ENCODE measurements around the gene RNF225.
"Not testable (repeated sequence)": the region's sequence is repeated elsewhere in the genome, so short reads cannot be mapped to it uniquely, and the experiment has no call there.

The RNF225 gene

DNA sequence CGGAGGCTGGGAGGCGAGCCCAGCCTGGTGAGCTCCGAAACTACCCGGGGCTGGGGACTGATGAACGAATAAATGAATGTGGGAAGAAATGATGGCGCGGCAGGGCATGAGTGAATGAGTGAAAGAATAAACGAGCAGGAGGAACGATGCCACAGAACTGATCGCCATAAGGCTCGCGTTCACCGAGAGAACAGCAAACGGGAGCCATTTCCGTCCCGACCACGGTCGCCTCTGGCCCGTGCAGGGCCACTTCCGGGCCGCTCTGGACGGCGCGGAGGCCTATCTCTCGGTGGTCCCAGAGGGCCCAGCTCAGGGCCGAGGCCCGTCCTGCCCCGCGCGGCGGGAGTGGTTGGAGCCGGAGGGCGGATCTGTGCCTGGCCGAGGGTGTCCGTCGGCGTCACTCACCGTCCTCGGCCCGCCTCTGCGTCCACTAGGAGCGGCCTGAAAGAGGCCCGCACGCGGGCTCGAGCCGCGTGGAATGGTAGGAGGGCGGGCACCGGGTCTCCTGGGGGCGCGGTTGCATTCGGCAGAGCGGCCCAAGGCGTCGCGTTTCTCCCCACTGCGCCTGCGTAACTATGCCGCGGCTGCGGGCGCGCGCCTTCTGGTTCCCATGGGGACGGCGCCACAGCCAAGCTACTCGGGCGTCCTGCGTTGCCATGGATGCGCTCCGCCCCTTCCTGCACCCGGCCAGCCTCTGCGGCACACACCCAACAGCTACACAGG lies 33.0 kb upstream of the RNF225 start, which contains the start of gene ZNF497:
Gene ZNF497 (minus strand): TSS at position 480 of the 723 bp plus-strand sequence. CDS start 5,116 bp downstream, outside the sequence.
- peak; percentile 87 for DNase-seq

DNA sequence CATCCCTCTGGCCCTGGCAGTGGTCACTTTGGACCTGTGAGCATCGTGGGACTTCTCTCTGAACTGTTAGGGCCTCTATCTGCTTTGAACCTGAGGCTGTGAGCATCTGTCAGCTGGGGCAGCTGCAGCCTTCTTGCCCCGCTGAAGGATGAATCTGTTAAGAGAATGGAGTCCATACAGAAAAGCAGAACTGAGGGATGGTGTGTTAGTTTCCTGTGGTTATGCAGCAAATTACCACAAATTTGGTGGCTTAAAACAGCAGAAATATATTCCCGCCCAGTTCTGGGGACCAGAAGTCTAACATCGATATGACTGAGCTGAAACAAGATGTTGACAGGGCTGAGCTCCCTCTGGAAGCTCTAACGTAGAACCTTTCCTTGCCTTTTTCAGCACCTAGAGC lies 31.3 kb upstream of the RNF225 start:
- no peak for DNase-seq

DNA sequence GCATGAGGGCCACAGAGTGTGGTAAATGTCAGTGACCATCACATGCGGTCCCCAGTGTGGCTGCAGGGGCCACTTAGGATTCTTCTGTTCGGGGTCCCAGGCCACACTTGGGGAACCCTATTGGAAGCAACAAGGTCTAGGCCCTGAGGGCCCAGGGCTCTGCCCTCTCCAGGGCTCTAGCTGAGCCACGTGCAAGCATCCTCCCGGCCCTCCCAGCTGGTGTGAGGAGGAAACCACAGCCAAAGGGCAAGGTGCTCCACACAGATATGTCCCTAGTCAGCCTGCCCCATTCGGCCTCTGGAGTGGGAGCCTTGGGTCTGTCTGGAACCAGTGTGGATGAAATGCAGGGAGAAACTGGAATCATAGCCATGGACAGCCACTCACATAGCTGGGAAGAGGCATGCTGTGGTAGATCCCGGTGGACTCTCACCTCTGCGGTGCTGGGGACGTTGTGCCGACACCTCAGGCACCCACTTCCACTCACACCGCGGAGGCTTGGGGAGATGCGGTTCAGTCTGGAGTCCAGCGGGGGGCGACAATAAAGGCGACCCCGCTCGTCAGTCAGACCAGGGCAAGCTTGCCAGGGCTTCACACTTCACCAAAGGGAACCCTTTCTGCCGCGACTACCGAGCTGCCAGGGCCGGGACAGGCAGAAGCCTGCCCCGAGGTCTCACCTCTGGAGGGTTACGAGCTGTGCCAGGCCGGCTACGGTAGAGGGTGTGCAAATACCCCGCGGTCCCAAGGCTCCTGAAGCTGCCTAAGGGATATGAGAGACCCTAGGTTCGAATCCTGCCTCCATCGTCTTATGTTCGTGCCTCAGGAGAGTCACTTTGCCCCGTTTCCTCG lies 28.6 kb upstream of the RNF225 start:
- no peak for DNase-seq

DNA sequence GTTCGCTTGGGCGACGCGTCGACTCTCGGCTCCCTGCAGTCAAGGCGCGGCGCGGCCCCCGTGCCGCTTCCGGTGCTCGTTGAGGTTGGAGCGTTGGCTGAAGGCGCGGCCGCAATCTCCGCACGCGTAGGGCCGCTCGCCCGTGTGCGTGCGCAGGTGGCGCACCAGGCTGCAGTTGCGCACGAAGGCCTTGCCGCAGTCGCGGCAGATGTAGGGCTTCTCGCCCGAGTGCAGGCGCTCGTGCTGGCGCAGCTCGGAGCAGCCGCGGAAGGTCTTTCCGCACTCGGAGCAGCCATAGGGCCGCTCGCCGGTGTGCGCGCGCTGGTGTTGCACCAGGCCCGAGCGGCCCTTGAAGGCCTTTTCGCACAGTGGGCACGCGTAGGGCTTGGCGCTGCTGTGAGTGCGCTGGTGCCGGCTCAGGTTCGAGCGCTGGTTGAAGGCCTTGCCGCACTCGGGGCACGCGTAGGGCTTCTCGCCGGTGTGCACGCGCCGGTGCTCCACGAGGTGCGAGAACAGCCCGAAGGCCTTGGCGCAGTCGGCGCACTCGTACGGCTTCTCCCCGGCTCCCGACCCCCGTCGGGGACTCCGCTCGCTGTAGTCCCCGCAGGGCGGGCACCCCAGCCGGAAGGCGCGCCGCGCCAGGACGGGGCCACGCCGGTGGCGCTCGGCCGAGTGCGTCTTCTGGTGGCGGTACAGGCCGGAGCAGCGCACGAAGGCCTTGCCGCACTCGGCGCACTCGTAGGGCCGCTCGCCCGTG lies 27.6 kb upstream of the RNF225 start:
- DNase-seq, result no peak

DNA sequence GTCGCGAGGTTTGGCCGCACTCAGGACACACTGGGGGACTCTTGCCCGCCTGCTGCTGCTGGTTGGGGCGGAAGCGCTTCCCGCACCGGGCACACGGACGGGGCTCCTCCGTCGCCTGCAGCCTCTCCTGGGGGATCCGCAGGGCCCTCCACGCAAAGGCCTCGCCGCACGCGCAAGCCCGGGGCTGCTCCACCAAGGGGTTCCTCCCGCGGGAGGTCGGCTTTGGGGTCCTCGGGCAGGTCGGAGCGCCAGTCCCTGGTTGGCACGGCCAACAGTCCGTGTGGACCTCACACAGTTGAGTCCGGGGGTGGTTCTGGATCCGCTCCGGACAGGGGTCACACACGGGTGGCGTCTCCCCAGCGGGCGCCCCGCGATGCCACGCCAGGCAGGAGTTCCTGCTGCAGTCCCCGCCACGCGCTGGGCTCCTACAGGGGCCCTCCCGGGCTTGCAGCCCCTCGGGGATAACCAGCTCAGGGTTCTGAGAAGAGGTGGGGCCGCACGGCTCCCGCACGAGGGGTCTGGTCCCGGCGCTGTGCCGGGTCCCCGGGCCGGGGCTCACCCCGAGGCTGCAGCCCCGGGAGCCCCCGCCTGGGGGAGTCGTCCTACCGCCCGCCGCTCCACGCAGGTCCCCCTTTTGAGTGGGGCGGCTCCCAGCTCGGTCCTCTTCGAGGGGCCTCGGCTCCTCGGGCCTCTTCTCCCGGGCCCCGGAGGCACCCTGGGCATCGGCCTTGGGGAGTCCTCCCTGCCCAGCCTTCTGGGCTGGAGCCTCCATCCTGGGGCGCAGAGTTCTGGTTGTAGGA lies 26.7 kb upstream of the RNF225 start:
- DNase-seq, result no peak

DNA sequence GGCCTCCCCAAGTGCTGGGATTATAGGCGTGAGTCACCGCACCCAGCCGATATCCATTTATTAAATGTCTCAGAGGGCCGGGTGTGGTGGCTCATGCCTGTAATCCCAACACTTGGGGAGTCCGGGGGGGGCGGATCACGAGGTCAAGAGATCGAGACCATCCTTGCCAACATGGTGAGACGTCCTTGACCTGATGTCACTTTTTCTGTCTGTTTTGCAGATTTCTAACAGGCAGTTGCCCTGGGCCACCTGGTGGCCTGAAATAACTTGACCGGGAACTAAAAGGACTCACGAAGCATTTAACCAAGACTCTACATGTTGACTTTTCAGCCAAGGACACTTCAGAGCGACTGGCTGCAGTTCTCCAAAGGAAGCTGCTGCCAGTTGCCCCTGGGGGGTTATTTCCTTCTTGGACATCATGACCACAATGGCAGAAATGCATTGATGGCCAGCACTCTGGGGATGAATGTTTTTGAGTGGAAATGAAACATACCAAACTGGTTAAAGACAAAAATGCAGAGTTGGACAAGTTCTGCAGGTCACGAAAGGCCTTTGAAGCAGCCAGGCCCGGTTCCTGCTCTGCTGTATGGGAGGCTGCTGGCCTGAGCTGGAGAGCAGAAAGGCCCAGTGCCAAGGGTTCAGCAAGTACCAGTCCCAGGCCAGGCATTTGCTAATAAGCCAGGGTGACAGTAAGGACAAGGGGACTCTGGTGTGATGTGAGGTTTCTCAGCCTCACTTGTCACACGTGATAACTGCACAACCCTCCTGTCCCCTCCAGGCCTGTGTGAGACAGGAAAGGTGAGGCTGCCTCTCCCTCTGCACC lies 22.9 kb upstream of the RNF225 start:
- DNase-seq, result no peak

DNA sequence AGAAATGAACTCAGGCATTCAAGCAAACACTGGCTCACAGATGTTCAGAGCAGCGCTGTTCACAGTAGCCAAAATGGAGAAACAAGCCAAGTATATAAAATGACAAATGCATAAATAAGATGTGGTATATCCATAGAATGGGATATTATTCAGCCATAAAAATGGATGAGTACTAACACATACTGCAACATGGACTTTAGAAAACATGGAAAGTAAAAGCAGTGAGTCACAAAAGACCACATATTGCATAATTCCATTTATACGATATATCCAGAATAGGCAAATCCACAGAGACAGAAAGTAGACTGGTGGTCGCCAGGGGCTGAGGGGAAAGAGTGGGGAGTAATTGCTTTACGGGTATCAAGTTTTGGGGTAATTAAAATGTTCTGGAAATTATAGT lies 21.3 kb upstream of the RNF225 start:
- DNase-seq, result no peak

DNA sequence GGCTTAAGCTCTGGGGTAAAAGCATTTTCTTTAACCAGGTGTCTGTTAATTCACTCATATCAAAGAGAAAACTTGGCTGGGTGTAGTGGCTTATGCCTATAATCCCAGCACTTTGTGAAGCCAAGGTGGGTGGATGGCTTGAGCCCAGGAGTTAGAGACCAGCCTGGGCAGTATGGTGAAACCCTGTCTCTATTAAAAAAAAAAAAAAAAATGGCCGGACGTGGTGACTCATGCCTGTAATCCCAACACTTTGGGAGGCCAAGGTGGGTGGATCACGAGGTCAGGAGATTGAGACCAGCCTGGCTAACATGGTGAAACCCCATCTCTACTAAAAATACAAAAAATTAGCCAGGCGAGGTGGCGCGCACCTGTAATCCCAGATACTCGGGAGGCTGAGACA lies 18.7 kb upstream of the RNF225 start:
- not testable (repeated sequence) for DNase-seq

DNA sequence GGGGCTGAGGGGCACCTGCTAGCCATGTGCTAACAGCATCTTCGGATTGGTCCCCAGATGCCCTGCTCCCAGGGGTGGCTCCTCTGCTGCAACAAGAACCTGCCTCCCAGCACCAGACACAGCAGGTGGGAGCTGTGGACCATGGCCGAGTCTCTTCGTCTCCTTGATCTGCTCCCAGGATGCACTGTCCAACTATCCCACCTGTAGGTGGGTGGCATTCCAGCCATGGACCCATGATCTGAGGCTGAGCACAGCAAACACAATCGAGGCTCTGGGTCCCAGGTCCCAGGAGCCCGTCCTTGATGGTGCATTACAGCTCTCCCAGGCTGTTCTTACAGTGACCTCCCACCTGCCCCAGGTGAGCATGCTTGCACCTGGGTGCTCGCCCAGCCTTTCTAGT lies 16.2 kb upstream of the RNF225 start:
- DNase-seq, result no peak

DNA sequence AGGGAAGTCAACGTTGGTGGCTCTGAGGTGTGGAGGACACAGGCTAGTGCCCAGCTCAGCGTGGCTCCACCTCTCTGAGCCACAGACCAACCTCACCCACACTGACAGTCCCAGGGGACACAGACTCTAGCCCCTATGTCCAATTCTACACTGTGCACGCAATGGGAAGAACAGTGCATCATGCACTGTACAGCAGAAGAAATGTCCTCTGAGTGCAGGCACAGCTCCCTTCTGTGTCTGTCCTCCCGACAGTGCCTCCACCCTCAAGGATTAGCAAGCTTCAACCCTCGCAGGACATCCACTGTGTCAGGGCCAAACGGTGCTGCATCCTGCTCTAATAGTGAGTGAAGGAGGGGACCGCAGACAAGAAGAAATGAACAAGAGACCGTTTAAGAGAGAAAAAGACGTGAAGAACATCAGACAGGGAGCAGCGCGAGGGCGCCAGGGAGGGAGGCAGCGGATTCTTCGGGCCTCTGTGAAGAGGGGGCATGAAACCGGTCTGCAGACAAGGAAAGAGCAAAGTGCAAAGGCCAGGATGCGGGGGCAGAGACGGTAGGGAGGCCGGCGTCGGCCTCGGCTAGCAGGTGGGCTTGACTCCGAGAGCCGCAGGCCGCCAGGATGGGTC lies 15.3 kb upstream of the RNF225 start:
- no peak for DNase-seq

DNA sequence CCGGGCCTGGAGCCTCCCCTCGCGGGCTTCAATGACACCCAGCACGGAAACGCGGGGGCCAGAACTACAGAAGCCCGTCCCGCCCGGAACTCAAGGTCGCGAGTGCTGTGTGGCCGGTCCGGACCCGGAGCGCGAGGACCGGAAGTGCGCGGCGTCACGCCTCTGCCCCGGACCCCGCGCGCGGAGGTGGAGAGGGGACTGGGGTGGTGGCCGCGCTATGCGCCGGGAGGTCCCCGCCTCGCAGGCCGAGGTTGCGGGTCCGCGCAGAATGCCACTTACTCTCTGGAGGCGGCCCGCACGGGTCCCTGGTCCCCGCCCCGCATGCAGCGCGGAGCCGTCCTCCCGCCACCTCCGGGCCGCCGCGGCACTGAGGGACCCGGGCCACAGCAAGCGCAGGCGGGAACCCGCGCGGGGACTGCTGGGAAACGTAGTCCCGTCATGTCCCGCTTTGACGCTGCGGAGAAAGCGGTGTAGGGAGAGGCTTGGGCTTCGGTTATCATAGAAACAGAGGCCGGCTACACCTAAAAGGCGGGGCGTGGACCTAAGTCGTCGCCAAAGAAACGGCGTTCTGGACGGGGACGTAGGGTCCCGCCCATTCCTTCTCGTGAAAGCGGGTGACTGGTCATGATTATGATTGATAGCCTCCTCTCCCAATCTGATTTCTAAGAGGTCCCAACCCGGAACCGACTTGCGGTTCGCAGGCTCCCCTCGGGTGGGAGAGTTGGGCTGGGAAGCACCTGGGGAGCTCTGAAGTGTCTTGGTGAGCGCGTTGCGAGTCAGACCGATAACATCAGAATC lies 14.6 kb upstream of the RNF225 start, which contains the start of gene ZNF837:
Gene ZNF837 (minus strand): TSS at position 369 of the 798 bp plus-strand sequence. CDS start 11,698 bp downstream, outside the sequence.
- peak; percentile 93 for DNase-seq

DNA sequence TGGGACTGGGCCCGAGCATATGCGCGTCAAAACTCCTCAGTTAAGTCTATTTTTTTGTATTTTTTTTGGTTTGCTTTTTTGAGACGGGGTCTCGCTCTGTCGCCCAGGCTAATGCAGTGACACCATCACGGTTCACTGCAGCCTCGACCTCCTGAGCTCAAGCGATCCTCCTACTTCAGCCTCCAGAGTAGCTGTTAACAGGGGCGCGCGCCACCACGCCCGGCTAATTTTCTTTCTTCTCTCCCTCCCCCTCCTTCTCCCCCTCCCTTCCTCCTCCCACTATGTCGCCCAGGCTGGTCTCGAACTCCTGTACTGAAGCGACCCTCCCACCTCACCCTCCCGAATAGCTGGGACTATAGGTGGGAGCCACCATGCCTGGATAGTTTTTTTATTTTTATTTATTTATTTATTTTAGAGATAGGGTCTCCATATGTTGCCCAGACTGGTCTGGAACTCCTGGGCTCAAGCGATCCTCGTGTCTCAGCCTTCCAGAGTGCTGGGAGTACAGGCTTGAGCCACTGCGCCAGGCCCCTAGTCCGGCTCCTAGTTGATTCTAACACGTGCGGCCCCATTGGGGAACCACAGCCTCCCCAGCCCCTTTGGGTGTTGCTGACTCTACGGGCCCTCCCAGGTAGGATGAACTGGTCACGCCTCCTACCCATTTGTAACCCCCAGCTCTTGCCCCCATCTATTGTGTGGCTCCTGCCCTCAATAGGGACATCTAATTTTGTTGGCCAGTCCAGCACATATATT lies 13.8 kb upstream of the RNF225 start:
- no peak for DNase-seq

DNA sequence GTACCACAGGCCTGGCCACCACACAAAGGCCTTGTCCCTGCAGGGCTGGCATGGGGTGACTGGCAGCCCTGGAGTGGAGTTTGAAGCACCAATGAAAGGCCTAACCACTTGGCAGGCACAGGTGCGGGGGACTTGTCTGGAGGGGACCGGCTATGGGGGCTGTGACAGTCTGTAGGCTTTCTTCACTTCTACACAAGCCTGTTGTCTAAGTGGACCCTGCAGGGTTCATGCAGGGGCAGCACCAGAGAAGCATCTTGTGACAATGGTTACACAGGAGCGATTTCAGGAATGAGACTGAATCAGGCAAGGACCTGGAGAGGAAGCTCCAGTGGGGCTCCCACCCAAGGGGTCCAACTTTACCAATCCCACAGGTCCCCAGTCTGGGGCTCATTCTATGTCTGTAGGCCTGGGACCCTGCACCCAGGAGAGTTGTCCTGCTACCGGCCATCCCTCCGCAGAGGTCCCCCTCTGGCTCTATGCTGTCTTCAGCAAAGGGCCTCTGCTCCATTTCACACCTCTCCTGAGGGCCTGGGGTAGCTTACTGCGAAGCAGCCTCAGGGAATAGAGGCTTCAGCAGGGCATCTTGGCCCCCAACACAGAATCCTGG lies 12.4 kb upstream of the RNF225 start:
- DNase-seq, result no peak

DNA sequence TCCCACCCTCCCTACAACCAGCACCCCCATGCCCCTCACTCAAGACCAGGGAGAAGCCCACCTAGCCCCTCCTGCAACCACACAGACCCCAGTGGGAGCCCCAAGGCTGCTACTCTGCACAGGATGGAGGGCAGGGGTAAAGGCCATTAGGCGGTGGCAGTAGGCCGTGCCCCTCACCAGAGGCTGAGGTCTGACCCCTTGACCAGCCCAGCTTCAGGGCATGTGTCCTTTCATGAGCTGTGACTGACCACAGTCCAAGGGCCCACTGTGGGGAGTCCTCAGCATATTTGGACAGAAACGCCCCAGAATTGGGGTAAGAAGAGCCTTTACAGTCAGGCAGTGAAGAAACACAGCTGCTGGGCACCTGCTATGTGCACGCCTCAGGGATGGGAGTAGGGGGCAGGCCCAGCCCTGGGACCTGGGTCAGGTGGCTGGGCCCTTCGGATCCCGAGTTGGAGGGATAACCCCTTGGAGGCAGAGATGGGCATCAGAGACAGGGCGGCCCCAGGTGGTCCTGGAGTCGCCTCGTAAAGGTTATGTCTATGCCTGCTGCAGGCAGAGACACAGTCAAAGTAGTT lies 10.1 kb upstream of the RNF225 start:
- no peak for DNase-seq

DNA sequence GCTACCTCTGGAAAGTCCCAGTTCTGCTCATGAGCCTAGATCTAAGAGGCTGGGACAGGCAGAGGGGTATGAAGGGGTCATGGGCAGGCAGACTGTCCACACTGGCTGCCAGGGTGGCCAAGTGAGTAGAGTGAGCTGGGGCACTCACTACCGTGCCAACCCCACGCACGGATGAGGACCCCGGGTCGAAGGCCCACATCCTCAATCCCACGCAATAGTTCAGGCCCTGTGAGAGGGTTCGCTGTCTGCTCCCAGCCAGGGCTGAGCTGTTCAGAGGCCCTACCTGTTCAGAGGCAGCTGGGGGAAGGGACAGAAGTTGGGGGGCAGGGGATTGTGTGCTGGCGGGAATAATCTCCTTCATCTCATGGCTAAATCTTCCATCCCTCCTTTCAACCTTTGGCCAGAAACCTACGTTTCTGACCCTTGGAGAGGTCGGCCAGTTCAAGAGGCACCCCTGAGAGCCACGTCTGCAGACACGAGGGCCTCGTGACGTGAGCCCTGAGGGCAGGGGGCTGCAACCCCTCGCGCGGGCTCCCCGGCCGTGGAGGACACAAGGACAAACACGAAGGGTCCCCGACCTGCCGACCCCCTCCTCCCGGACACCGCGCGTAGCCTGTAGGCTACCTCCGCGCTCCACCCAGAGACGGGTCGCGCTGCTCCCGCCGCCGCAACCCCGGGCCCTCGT lies 9.4 kb upstream of the RNF225 start:
- no peak for DNase-seq

DNA sequence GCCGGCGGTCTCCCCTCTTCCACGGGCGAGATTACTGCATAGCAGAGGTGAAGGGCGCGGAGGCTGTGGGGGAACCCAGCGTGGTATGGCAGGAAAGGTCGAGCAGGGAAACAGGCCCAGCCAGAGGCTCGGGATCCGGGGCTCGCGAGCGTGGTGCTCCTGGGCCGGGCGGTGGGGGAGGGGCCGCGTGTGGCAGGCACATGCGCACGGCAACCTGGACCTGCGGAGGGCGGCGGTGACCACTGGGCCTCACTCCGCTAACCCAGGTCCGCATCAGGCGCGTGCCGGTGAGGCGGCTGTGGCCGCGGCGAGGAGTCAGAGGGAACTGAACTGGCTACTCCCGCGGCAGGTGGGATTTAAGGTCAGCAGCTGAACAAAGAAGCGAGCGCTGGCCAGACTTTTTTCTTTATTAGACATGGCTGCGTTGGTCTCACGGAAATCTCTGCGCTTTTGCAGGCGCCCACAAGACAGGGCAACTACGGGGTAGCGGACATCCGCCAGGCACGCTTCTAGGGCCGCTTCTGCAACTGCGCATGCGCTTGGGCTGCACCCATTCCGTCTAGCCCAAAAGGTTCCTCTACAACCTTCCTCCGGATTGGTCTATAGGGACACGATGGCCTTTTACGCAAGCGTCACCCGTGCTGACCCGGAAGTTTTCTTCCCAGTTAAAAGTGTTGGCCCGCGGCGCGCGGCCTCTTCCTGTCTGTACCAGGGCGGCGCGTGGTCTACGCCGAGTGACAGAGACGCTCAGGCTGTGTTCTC lies 8.7 kb upstream of the RNF225 start, which contains the start of gene RPS5:
Gene RPS5 (plus strand): TSS at position 694 of the 762 bp plus-strand sequence. CDS start 869 bp downstream, outside the sequence.
- peak; percentile 83 for DNase-seq

All from NCI-H1417 treated with DMSO at 0.1 percent for 48 hours (cell line).